Measurements from ENCODE around the gene KRT36.

KRT36 gene

GRCh38 chr17:41494524-41494923, 4.8 kb upstream of the KRT36 start:
- Mint-ChIP-seq H3K27ac (no peak overlapping the region), H3K4me3 (no peak overlapping the region), H3K27me3 (no peaks in the 10 kb centered on the region), H3K4me1 (ENCODE audit: low read depth) (peaks cover 21% of the 10 kb centered on the region), H3K9me3 (ENCODE audit: low read depth) (no peaks in the 10 kb centered on the region), H3K36me3 (no peaks in the 10 kb centered on the region)

DNA sequence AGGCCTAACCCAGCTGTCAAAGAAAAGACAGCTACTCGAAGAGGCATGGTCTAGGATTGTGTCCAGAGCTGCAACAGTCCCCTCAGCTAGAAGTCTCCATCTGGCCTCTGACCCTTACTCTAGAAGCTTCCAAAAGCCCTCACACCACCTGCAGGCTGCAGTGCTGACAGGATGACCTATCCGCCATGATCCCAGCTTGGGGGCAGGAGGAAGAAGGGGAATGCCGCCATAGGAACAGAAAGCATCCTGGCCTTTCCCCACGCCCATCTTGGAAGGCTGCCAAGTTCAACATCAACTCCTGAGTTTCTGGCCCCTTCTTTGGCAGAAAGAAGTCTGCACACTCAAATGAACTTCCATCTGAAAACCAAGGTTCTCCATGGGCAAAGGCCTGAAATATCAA, 3.1 kb upstream of the KRT36 start:
- no peaks in the 10 kb centered on the region for H3K36me3 Mint-ChIP-seq
- no peak overlapping the region for H3K4me3 Mint-ChIP-seq
- no peaks in the 10 kb centered on the region for H3K9me3 Mint-ChIP-seq (ENCODE audit: low read depth)
- no peak overlapping the region for H3K27ac Mint-ChIP-seq
- H3K4me1 Mint-ChIP-seq (ENCODE audit: low read depth), result peaks cover 16% of the 10 kb centered on the region
- H3K27me3 Mint-ChIP-seq, result no peaks in the 10 kb centered on the region

DNA sequence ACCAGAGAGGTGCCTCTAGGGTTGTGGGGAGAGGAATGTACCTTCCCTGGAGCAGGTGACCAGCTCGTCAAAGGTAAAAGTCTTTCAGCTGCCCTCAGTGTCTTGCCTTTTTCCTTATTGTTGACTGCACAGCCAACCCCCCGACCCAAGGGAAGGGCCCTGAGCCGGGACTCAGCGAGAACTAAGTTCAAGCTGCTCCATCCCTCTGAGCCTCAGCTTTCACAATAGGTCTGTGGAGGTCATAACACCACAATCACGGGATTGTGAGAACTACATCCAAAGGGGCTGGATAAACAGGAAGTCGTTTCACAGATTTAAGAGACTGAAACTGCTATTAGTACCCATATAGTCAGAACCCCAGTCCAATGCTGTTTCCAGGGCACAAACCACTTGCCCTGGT, 2.6 kb upstream of the KRT36 start:
- Mint-ChIP-seq H3K4me3 (no peak overlapping the region), H3K27ac (no peak overlapping the region), H3K4me1 (ENCODE audit: low read depth) (peaks cover 16% of the 10 kb centered on the region), H3K27me3 (no peaks in the 10 kb centered on the region), H3K36me3 (no peaks in the 10 kb centered on the region), H3K9me3 (ENCODE audit: low read depth) (no peaks in the 10 kb centered on the region)

DNA sequence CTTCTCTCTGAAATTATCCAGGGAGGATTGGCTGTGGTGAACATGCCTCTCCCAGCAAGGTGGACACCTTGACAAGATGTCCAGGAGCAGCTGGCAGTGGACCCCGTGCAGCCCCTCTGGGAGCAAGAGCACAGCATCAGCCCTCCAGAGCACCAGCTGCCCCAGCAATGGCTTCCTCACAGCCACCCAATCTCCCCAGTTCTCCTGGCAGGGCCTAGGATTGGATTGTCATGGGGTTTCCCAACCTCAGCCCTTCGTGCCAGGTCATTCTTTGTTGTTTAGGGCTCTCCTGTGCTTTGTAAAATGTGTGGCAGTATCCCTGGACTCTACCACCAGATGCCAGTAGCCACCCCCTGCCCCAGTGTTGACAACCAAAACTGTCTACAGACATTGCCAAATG, 1.8 kb upstream of the KRT36 start:
- Mint-ChIP-seq H3K9me3 (ENCODE audit: low read depth) (no peaks in the 10 kb centered on the region), H3K4me1 (ENCODE audit: low read depth) (peaks cover 10% of the 10 kb centered on the region), H3K4me3 (no peak overlapping the region), H3K27ac (no peak overlapping the region), H3K27me3 (no peaks in the 10 kb centered on the region), H3K36me3 (no peaks in the 10 kb centered on the region)

DNA sequence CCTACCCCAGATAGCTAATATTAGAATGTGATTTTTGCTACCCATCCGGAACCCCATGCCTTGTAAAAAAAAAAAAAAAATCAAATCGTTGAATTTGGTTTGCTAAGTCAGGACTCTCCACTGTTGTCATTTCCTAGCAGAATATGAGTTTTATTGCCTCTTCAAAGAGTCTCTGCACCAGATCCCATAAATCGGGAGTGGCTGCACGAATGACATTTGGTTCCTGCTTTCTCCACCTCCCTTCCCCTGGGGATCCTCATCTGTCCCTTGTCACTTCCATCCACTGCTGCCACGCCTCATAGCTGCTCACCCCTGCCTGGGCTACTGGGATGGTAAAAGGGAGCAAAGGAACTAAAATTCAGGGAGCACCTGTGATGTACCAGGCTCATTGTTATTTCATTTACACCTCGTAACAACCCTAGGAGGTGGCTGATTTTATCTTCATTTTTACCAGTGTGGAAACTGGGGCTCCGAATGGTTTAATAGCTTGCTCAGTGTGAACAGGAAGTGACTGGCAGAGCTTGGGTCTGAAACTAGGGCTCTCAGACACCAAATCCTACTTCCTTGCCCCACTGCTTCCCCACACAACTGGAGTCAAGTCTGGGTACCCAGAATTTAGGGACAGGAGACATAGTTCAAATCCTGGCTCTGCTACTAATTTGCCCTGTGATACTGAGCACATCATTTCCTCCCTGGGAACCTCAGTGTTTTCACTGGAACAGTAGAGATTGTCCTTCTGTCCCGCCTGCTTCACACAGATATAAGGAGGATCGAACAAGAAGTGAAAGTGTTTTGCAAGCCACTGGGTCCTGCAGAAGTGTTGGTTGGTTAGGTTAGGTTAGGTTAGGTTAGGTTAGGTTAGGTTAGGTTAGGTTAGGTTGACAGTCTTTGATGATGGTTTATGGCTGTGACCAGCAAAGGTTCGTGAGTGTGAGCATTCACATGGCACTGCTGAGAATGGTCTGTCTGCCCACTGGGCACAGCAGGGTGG, 585 bp upstream of the KRT36 start:
- Mint-ChIP-seq H3K27me3 (peaks cover 2% of the 10 kb centered on the region), H3K27ac (no peak overlapping the region), H3K9me3 (ENCODE audit: low read depth) (no peaks in the 10 kb centered on the region), H3K4me3 (no peak overlapping the region), H3K4me1 (ENCODE audit: low read depth) (peaks cover 10% of the 10 kb centered on the region), H3K36me3 (no peaks in the 10 kb centered on the region)

- Mint-ChIP-seq H3K9me3 (ENCODE audit: low read depth) (no peaks in the 10 kb centered on the region), H3K27ac (no peak overlapping the region), H3K27me3 (peaks cover 2% of the 10 kb centered on the region)
Observed at GRCh38 chr17:41486809-41487530, 2.7 kb downstream of the KRT36 start.

GRCh38 chr17:41486316-41486715, 3.4 kb downstream of the KRT36 start:
- Mint-ChIP-seq H3K4me3 (no peak overlapping the region), H3K27ac (no peak overlapping the region), H3K36me3 (no peaks in the 10 kb centered on the region), H3K27me3 (peaks cover 2% of the 10 kb centered on the region), H3K4me1 (ENCODE audit: low read depth) (peaks cover 7% of the 10 kb centered on the region), H3K9me3 (ENCODE audit: low read depth) (no peaks in the 10 kb centered on the region)

More at GRCh38 chr17:41486809-41487530, 2.7 kb downstream of the KRT36 start:
- H3K4me1 Mint-ChIP-seq (ENCODE audit: low read depth), result peaks cover 7% of the 10 kb centered on the region
- H3K4me3 Mint-ChIP-seq, result no peak overlapping the region
- H3K36me3 Mint-ChIP-seq, result no peaks in the 10 kb centered on the region

DNA sequence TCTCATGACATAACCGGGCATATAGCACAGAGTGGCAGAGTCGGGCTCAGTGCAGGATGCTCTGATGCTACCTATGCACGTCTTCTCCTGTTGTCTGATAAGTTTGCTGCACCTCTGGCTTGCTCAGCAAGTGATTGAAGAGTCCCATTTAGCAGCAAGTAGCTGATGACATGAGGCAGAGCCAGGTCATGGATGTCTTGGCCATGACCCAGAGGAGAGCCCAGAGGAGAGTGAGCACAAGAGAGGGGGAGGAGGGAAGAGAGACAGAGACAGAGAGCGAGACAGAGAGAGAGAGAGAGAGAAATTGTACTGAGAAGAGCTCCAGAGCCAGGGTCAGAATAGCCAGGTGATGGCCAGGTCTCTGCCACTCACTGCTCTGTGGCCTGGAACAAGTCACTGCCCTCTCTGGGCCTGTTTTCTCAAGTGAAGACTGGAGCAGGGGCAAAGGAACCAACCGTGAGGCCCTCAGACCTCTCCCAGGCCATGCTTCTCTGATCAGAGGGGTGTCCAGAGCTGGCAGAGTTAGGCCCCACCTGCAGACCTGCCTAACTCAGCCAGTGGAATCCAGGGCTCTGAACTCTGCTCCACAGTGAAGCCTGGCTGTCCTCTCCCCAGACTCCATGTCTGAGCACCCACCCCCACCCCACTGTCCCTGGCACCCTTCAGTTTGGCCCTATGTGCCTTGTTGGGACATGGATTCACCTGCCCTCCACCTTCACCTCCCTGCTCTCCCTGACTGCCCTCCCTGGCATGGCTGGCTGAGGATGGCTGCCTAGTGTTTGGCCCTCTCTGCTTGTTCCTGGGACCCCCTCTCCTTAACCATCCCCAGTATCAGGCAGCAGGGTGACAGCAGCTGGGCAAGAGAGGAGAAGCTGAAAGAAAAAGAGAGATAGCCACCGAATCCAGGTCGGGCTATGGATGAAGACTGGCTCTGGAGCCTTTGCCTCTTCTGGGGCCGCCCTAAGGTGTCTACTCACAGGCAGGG, 4.5 kb downstream of the KRT36 start:
- H3K9me3 Mint-ChIP-seq (ENCODE audit: low read depth), result no peaks in the 10 kb centered on the region
- H3K4me3 Mint-ChIP-seq, result no peak overlapping the region
- peaks cover 2% of the 10 kb centered on the region for H3K27me3 Mint-ChIP-seq
- H3K27ac Mint-ChIP-seq, result no peak overlapping the region
- no peaks in the 10 kb centered on the region for H3K36me3 Mint-ChIP-seq
- peaks cover 3% of the 10 kb centered on the region for H3K4me1 Mint-ChIP-seq (ENCODE audit: low read depth)

DNA sequence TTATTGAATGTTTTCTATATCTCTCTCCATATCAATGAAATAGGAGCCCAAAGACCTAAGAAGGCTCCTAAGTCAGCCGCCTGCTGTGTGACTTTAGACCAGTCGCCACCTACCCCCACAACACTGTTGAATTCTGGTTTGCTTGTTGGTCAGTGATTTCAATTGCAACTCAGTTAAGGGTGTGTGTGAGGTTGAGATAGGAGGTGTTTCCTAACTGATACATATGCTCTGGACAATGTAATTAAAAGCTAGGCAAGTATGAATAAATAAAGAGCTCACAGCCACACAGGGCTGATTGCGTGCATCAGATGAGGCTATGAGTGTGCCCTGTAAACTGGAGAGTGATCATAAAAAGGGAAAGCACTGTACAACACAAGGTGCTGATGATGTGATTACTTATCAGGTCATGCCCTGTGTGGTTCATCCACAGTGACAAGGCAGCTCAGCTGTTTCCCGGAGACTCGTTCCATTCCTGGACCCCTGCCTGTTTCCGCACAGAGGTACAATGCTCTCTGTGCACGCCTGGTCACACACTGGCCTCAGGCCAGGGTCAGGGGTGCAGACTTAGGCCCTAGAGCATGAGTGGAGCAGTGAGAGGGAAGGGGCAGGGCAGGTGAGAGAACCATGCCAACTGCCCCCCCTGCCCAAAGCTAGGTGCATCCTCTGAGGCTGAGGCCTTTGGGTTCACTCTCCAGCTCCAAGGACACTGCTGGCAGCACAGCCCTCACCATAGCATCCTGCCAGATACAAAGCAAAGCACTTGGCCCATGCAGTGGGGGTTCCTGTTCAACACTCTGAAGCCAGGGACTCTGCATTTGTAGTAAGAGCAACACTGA, 5.5 kb downstream of the KRT36 start:
- H3K27me3 Mint-ChIP-seq, result peaks cover 2% of the 10 kb centered on the region
- H3K27ac Mint-ChIP-seq, result no peak overlapping the region
- H3K36me3 Mint-ChIP-seq, result no peaks in the 10 kb centered on the region
- H3K4me1 Mint-ChIP-seq (ENCODE audit: low read depth), result no peaks in the 10 kb centered on the region
- no peak overlapping the region for H3K4me3 Mint-ChIP-seq
- H3K9me3 Mint-ChIP-seq (ENCODE audit: low read depth), result no peaks in the 10 kb centered on the region

DNA sequence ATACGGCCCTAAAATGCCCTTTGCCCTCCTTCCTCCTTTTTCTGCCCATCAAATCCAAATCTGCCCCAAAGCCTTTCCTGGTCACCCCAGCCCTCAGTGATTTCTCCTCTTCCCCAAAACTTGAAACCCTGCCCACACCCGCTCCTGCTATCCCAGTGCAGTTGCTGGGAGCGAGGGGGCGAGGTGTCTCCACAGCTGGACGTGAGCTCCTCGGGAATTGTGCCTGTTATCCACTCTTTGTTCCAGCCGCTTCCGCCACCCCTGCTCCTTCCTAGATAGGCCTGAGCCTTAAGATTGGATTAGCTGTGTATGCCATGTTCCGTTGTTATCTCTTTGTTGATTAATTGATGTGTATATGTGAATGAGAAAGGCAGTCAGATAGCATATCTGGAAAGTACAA, 6.2 kb downstream of the KRT36 start:
- no peaks in the 10 kb centered on the region for H3K9me3 Mint-ChIP-seq (ENCODE audit: low read depth)
- no peak overlapping the region for H3K4me3 Mint-ChIP-seq
- H3K36me3 Mint-ChIP-seq, result no peaks in the 10 kb centered on the region
- no peaks in the 10 kb centered on the region for H3K4me1 Mint-ChIP-seq (ENCODE audit: low read depth)
- peaks cover 2% of the 10 kb centered on the region for H3K27me3 Mint-ChIP-seq
- H3K27ac Mint-ChIP-seq, result no peak overlapping the region

GRCh38 chr17:41481036-41481435, 8.7 kb downstream of the KRT36 start, which contains the start of gene KRT35:
Gene KRT35 (minus strand): TSS chr17:41481151. CDS start chr17:41481097, 54 bp downstream.
- H3K27ac Mint-ChIP-seq, result no peak within 1 kb of the TSS
- H3K4me3 Mint-ChIP-seq, result no peak within 1 kb of the TSS

DNA sequence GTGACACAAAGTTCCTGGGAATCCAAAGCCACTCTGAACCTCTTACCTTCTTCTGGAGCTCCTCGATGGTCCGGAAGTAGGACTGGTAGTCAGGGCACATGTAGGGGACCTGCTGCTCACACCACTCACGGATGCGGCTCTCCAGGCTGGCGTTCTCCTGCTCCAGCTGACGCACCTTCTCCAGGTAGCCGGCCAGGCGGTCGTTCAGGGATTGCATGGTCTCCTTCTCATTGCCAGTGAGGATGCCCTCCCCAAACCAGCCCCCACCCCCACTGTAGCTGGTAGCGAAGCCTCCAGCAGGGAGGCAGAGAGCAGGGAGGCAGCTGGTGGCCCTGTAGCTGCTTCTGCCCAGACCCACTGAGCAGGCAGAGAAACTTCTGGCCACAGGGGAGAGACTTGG, 9.1 kb downstream of the KRT36 start:
- Mint-ChIP-seq H3K36me3 (no peaks in the 10 kb centered on the region), H3K4me3 (no peak overlapping the region), H3K27ac (no peak overlapping the region), H3K9me3 (ENCODE audit: low read depth) (no peaks in the 10 kb centered on the region), H3K27me3 (no peaks in the 10 kb centered on the region), H3K4me1 (ENCODE audit: low read depth) (no peaks in the 10 kb centered on the region)

More at GRCh38 chr17:41481036-41481435, 8.7 kb downstream of the KRT36 start, which contains the start of gene KRT35:
- Mint-ChIP-seq H3K36me3 (no peaks in the 10 kb centered on the region), H3K27me3 (peaks cover 2% of the 10 kb centered on the region), H3K4me1 (ENCODE audit: low read depth) (no peaks in the 10 kb centered on the region), H3K9me3 (ENCODE audit: low read depth) (no peaks in the 10 kb centered on the region)

DNA sequence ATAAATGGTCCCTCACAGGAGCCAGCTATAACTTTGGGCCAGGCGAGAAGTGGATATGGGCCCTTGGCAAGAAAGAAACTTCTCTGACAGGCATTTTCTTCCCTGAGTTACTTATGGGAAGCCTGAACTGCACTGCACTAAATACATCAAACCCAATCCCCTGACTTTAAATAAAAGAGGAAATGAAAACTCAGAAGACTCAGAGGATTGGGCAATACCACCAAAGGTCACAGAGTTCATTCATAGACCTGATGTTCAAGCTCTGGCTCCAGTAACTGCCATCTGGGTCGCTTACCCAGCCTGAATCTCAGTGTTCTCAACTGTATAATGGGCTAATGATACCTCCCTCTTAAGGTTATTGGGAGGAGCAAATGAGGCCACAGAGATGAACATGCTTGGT, 9.6 kb downstream of the KRT36 start:
- H3K27me3 Mint-ChIP-seq, result no peaks in the 10 kb centered on the region
- H3K27ac Mint-ChIP-seq, result no peak overlapping the region
- no peak overlapping the region for H3K4me3 Mint-ChIP-seq
- no peaks in the 10 kb centered on the region for H3K9me3 Mint-ChIP-seq (ENCODE audit: low read depth)
- no peaks in the 10 kb centered on the region for H3K36me3 Mint-ChIP-seq
- no peaks in the 10 kb centered on the region for H3K4me1 Mint-ChIP-seq (ENCODE audit: low read depth)

GRCh38 chr17:41478237-41478636, 11.5 kb downstream of the KRT36 start:
- Mint-ChIP-seq H3K9me3 (ENCODE audit: low read depth) (no peaks in the 10 kb centered on the region), H3K27me3 (no peaks in the 10 kb centered on the region), H3K36me3 (no peaks in the 10 kb centered on the region), H3K4me3 (no peak overlapping the region), H3K27ac (no peak overlapping the region), H3K4me1 (ENCODE audit: low read depth) (no peaks in the 10 kb centered on the region)
